Activated T-helper 17 cell treated with anti-CD3 and anti-CD28 coated beads, Interleukin-2, amount 50 U/mL, for 72 hours (primary cell): ENCODE results near the gene TP73. TPM values are rescaled to one million over a fixed set of nuclear protein-coding genes. Genes with fewer than 3 reads are reported as not detected.

Source experiments
- ATAC-seq: fragments of 150-1000 bp; cut with Tn5 transposase; replicated peaks from 2 replicates; pipeline ENCODE4 v1.10.0; 2021; ENCODE audit warnings: mild to moderate bottlenecking, moderate library complexity
- H3K27ac Mint-ChIP-seq: one replicate; pipeline ENCODE4 v1.8.0; 2022; ENCODE audit warnings: mixed read lengths
- H3K27me3 Mint-ChIP-seq: one replicate; pipeline ENCODE4 v1.8.0; 2022; ENCODE audit warnings: mixed read lengths
- H3K36me3 Mint-ChIP-seq: one replicate; pipeline ENCODE4 v1.8.0; 2022; ENCODE audit warnings: low read depth, mild to moderate bottlenecking, mixed read lengths
- H3K4me1 Mint-ChIP-seq: one replicate; pipeline ENCODE4 v1.8.0; 2022; ENCODE audit warnings: mixed read lengths
- H3K4me3 Mint-ChIP-seq: one replicate; pipeline ENCODE4 v1.8.0; 2022; ENCODE audit warnings: mild to moderate bottlenecking, mixed read lengths
- H3K9me3 Mint-ChIP-seq: one replicate; pipeline ENCODE4 v1.8.0; 2022; ENCODE audit warnings: mixed read lengths
- total RNA-seq, 2 donors: library from RNA; stranded (reverse); gene quantifications; one replicate each; pipeline ENCODE4 v1.2.3, GENCODE V29; 2022

TP73 gene
- total RNA-seq, 2 donors from 2014 or later: 0.95 to 1.1 TPM

GRCh38 chr1:3636531-3636930, 15.8 kb upstream of the TP73 start:
- Mint-ChIP-seq H3K27ac (no peak overlapping the region), H3K4me1 (no peaks in the 10 kb centered on the region), H3K4me3 (no peak overlapping the region), H3K36me3 (peaks cover 69% of the 10 kb centered on the region), H3K27me3 (no peaks in the 10 kb centered on the region), H3K9me3 (no peaks in the 10 kb centered on the region)
- no peak for ATAC-seq

GRCh38 chr1:3638027-3638426, 14.3 kb upstream of the TP73 start:
- peaks cover 78% of the 10 kb centered on the region for H3K36me3 Mint-ChIP-seq
- H3K27ac Mint-ChIP-seq: no peak overlapping the region
- no peaks in the 10 kb centered on the region for H3K27me3 Mint-ChIP-seq
- H3K4me3 Mint-ChIP-seq: no peak overlapping the region
- no peaks in the 10 kb centered on the region for H3K4me1 Mint-ChIP-seq
- no peak for ATAC-seq
- H3K9me3 Mint-ChIP-seq: no peaks in the 10 kb centered on the region

- Mint-ChIP-seq H3K27me3 (no peaks in the 10 kb centered on the region), H3K36me3 (peaks cover 74% of the 10 kb centered on the region), H3K9me3 (no peaks in the 10 kb centered on the region), H3K4me1 (no peaks in the 10 kb centered on the region), H3K27ac (no peak overlapping the region), H3K4me3 (no peak overlapping the region)
- no peak for ATAC-seq
Observed at GRCh38 chr1:3638676-3639075, 13.6 kb upstream of the TP73 start.

- H3K9me3 Mint-ChIP-seq: no peaks in the 10 kb centered on the region
- no peak overlapping the region for H3K4me3 Mint-ChIP-seq
- no peak for ATAC-seq
- H3K27ac Mint-ChIP-seq: no peak overlapping the region
- H3K36me3 Mint-ChIP-seq: peaks cover 71% of the 10 kb centered on the region
- no peaks in the 10 kb centered on the region for H3K4me1 Mint-ChIP-seq
- H3K27me3 Mint-ChIP-seq: no peaks in the 10 kb centered on the region
Observed at GRCh38 chr1:3639397-3639911, 12.9 kb upstream of the TP73 start.

- Mint-ChIP-seq H3K4me1 (no peaks in the 10 kb centered on the region), H3K36me3 (peaks cover 71% of the 10 kb centered on the region), H3K4me3 (no peak overlapping the region), H3K27ac (no peak overlapping the region), H3K9me3 (no peaks in the 10 kb centered on the region), H3K27me3 (no peaks in the 10 kb centered on the region)
- no peak for ATAC-seq
Observed at GRCh38 chr1:3640121-3640837, 12.0 kb upstream of the TP73 start.

GRCh38 chr1:3641046-3641760, 11.1 kb upstream of the TP73 start:
- H3K27ac Mint-ChIP-seq: no peak overlapping the region
- no peaks in the 10 kb centered on the region for H3K27me3 Mint-ChIP-seq
- no peak for ATAC-seq
- peaks cover 70% of the 10 kb centered on the region for H3K36me3 Mint-ChIP-seq
- H3K4me1 Mint-ChIP-seq: no peaks in the 10 kb centered on the region
- H3K9me3 Mint-ChIP-seq: no peaks in the 10 kb centered on the region
- no peak overlapping the region for H3K4me3 Mint-ChIP-seq

GRCh38 chr1:3641816-3642215, 10.5 kb upstream of the TP73 start:
- no peak for ATAC-seq
- Mint-ChIP-seq H3K4me1 (no peaks in the 10 kb centered on the region), H3K27ac (no peak overlapping the region), H3K4me3 (no peak overlapping the region), H3K27me3 (no peaks in the 10 kb centered on the region), H3K36me3 (peaks cover 70% of the 10 kb centered on the region), H3K9me3 (no peaks in the 10 kb centered on the region)

- no peak for ATAC-seq
- no peaks in the 10 kb centered on the region for H3K9me3 Mint-ChIP-seq
- H3K36me3 Mint-ChIP-seq: peaks cover 70% of the 10 kb centered on the region
- H3K4me3 Mint-ChIP-seq: no peak overlapping the region
- no peaks in the 10 kb centered on the region for H3K27me3 Mint-ChIP-seq
- H3K4me1 Mint-ChIP-seq: peaks cover 5% of the 10 kb centered on the region
- H3K27ac Mint-ChIP-seq: no peak overlapping the region
Observed at GRCh38 chr1:3642919-3643675, 9.2 kb upstream of the TP73 start.

GRCh38 chr1:3644273-3644672, 8.0 kb upstream of the TP73 start:
- Mint-ChIP-seq H3K27me3 (no peaks in the 10 kb centered on the region), H3K9me3 (no peaks in the 10 kb centered on the region), H3K27ac (no peak overlapping the region), H3K4me3 (no peak overlapping the region), H3K36me3 (peaks cover 63% of the 10 kb centered on the region), H3K4me1 (peaks cover 9% of the 10 kb centered on the region)
- no peak for ATAC-seq

GRCh38 chr1:3645247-3645646, 7.1 kb upstream of the TP73 start:
- H3K36me3 Mint-ChIP-seq: peaks cover 63% of the 10 kb centered on the region
- ATAC-seq: no peak
- peaks cover 9% of the 10 kb centered on the region for H3K4me1 Mint-ChIP-seq
- H3K9me3 Mint-ChIP-seq: no peaks in the 10 kb centered on the region
- H3K27ac Mint-ChIP-seq: no peak overlapping the region
- H3K27me3 Mint-ChIP-seq: no peaks in the 10 kb centered on the region
- no peak overlapping the region for H3K4me3 Mint-ChIP-seq

- Mint-ChIP-seq H3K9me3 (no peaks in the 10 kb centered on the region), H3K36me3 (peaks cover 61% of the 10 kb centered on the region), H3K27ac (no peak overlapping the region), H3K4me1 (peaks cover 9% of the 10 kb centered on the region), H3K27me3 (no peaks in the 10 kb centered on the region), H3K4me3 (no peak overlapping the region)
- no peak for ATAC-seq
Observed at GRCh38 chr1:3645666-3646355, 6.5 kb upstream of the TP73 start.

- Mint-ChIP-seq H3K27ac (no peak overlapping the region), H3K4me1 (peaks cover 9% of the 10 kb centered on the region)
Observed at GRCh38 chr1:3646596-3646995, 5.7 kb upstream of the TP73 start.

GRCh38 chr1:3649342-3650247, 2.7 kb upstream of the TP73 start, which contains the start of gene WRAP73:
TSS of gene WRAP73 (minus strand) at chr1:3650103. CDS start at chr1:3649999, 104 bp downstream.
- Mint-ChIP-seq H3K27ac (no peak within 1 kb of the TSS), H3K4me3 (peak within 1 kb of the TSS; percentile 76), H3K36me3 (peaks cover 37% of the 10 kb centered on the region), H3K27me3 (peaks cover 16% of the 10 kb centered on the region), H3K9me3 (no peaks in the 10 kb centered on the region), H3K4me1 (peaks cover 9% of the 10 kb centered on the region)
- peak; percentile 96 for ATAC-seq

More at GRCh38 chr1:3646596-3646995, 5.7 kb upstream of the TP73 start:
- H3K9me3 Mint-ChIP-seq: no peaks in the 10 kb centered on the region
- H3K4me3 Mint-ChIP-seq: no peak overlapping the region
- H3K27me3 Mint-ChIP-seq: no peaks in the 10 kb centered on the region
- no peak for ATAC-seq
- peaks cover 53% of the 10 kb centered on the region for H3K36me3 Mint-ChIP-seq
